NOMO-1 treated with dmso at 0.1 percent for 144 hours (cell line): Measurements from ENCODE around the gene TRIM69.
"Not testable (repeated sequence)": the region's sequence is repeated elsewhere in the genome, so short reads cannot be mapped to it uniquely, and the experiment has no call there.

ENCODE experiments used
- DNase-seq: peaks from one replicate; lab custom pipeline; 2025; ENCODE audit not compliant: unreplicated experiment; lab: John Stamatoyannopoulos, UW

The TRIM69 gene

DNA sequence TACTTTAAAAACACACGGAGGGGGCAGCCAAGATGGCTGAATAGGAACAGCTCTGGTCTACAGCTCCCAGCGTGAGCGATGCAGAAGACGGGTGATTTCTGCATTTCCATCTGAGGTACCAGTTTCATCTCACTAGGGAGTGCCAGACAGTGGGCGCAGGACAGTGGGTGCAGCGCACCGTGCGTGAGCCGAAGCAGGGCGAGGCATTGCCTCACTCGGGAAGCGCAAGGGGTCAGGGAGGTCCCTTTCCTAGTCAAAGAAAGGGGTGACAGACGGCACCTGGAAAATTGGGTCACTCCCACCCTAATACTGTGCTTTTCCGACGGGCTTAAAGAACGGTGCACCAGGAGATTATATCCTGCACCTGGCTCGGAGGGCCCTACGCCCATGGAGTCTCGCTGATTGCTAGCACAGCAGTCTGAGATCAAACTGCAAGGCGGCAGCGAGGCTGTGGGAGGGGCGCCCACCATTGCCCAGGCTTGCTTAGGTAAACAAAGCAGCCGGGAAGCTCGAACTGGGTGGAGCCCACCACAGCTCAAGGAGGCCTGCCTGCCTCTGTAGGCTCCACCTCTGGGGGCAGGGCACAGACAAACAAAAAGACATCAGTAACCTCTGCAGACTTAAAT, 3.0 kb downstream of the TRIM69 start:
- DNase-seq = not testable (repeated sequence)

GRCh38 chr15:44743454-44743853, 7.1 kb downstream of the TRIM69 start:
- not testable (repeated sequence) for DNase-seq

DNA sequence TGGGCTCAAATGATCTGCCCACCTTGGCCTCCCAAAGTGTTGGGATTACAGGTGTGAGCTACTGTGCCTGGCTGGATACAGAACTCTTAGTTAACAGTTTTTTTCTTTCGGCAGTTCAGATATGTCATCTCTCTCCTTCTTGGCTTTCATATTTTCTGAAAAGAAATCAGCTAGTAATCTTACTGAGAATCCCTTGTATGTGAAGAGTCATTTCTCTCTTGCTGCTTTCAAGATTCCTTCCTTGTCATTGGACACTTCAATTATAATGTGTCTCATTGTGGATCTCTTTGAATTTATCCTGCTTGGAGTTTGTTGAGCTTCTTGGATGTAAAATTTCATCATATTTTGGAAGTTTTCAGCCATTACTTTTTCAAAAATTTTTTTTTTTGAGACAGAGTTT, 17.0 kb downstream of the TRIM69 start:
- DNase-seq = no peak

DNA sequence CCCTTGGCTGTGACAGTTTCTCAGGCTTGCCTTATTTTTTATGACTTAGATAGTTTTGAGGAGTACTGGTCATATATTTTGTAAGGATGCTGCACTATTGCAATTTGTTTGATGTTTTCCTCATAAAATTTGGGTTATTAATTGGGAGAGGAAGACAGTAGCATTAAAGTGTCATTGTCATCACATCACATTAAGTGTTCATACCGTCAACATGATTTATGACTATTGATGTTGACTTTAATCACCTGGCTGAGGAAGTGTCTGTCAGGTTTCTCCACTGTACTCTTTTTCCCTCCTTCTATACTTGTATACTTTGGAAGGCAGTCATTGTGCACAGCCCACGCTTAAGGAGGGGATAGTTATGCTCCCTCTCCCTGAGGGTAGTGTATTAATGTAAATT, 26.9 kb downstream of the TRIM69 start:
- no peak for DNase-seq

GRCh38 chr15:44763848-44764247, 27.5 kb downstream of the TRIM69 start:
- DNase-seq = no peak

DNA sequence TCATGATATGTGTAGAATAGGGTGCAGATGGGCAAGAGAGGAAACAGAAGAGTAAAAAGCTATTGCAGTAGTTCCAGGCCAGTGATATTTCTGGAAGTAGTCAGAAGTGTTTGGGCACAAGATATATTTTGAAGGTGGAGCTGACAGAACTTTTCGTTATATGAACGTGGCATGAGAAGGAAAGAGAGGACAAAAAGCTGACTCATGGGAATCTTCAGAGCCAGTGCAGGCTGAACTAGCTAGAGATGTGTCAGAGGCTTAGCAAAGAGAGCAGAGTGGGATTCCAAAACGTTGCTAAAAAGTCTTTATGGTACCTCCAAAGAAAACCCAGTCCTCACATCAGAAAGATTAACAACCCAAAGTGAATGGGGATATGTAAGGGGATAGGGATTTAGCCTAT, 28.7 kb downstream of the TRIM69 start:
- DNase-seq = no peak

- no peak for DNase-seq
Observed at GRCh38 chr15:44769521-44769920, 33.2 kb downstream of the TRIM69 start.

- DNase-seq = not testable (repeated sequence)
Observed at GRCh38 chr15:44770715-44771114, 34.4 kb downstream of the TRIM69 start.

- DNase-seq = no peak
Observed at GRCh38 chr15:44775953-44776352, 39.6 kb downstream of the TRIM69 start.

DNA sequence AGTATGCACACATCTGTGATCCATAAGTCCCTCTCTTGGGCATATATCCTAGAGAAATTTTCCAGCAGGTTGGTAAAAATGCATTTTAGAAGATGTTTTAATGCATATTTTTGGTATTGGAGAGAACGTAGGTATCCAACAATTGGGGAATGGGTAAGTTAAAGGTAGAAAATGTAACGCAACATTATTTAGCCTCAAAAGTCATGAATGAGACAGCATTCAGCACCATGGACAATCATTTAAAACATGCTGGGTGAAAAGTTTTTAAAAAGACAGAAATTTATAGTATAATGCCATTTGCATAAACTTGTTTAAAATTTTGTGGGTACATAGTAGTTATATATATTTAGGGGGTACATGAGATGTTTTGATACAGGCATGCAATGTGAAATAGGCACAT, 43.4 kb downstream of the TRIM69 start:
- DNase-seq = no peak

DNA sequence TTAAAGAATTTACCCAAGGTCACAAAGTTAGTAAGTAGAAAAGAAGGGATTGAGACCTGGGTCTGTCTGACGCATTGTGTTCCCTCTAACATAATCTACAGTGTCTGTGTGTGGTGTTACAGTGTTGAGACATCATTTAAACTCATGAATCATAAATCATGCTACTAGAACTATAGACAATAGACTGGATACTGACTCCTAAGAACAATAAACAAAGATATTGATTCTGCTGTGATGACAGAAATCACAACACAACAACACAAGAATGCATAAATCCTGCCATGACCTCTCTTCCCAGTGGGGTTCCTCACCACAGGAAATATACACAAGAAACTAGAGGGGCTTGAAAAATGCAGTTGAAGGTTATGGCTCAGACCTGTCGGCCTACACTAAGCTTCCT, 44.3 kb downstream of the TRIM69 start:
- DNase-seq = no peak

DNA sequence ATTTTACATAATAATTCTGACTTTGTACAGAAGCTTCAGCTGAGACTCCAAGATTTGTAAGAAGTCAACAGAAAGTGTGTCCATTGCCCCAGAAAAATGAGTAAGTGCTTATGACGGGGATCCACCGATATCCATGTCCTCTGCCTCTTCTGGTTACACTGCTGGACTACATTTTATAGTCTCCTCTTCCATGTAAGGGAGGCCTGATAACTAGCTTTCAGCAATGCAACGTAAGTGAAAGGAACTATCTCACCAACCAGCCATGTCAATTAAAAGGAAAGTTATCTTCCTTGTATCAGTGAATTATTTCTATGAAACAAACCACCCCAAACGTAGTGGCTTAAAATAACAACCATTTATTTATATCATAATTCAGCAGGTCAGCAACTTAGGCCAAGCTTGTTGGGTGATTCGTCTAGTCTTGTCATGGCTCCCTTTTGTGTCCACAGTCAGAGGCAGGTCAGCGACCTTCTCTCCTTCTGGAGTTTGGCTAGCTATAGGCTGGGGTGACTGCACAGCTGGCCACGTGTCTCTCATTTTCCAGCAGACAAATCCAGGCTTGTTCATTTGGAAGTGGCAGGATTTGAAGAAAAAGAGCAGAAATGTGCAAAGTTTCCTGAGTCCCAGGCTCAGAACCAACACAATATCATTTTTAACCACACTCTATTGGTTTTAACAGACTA, 44.9 kb downstream of the TRIM69 start:
- no peak for DNase-seq

- DNase-seq = no peak
Observed at GRCh38 chr15:44782516-44782915, 46.2 kb downstream of the TRIM69 start.

- not testable (repeated sequence) for DNase-seq
Observed at GRCh38 chr15:44784918-44785274, 48.6 kb downstream of the TRIM69 start.

DNA sequence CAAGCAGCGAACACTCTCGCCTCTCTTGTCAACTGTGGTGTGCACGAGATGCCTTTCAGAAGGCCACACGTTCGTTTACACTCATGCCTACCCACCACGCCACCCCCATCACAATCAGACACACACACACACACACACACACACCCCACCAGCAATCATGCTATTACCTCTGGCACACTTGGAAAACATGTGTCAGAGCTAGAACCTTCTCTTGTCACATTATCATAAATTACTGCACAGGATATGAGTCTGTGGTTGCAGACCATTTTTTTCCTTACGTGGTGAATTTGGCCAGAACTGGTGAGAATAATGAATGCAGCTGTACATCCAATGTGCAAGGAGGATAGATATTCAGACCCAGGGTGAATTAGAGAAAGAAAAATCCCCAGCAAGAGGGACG, 52.4 kb downstream of the TRIM69 start:
- no peak for DNase-seq

GRCh38 chr15:44790215-44790614, 53.9 kb downstream of the TRIM69 start:
- no peak for DNase-seq

GRCh38 chr15:44790656-44791055, 54.3 kb downstream of the TRIM69 start:
- DNase-seq = no peak

- DNase-seq = no peak
Observed at GRCh38 chr15:44792715-44793114, 56.4 kb downstream of the TRIM69 start.

DNA sequence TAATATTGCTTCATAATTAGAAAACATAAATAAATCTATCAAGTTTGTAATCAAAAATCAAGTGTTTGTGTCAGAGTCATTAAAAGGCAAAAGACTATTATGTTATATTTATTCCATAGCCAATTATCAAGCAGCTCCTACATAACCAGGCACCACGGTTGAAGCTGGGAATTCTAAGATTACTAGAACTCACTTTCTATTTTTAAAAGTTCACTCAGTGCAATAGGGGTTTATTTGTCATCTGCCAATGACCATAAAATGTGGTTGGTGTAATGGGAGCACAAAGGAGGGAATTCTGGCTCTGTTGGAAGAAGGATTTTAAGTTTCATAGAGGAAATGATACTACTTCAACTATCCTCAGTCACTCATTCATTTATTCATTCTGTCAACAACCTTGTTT, 57.7 kb downstream of the TRIM69 start:
- no peak for DNase-seq

DNA sequence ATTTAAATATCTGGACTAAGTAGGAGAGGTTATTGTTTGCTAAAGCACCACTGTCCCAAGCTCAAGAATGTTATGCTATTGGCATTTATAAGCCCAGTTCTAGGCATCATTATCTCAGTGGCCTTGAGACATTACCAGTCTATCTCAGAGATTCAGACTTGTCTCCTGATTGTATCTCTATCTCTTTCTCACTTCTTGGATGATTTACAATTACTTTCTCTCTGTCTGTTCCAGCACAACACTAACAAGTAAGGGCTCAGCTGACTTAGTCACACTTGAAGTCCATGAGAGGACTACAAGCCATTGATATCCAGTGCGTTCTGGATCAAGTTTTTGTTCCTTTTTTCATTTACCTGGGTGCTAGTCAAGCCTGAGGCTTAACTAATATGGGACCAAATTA, 60.2 kb downstream of the TRIM69 start:
- no peak for DNase-seq

DNA sequence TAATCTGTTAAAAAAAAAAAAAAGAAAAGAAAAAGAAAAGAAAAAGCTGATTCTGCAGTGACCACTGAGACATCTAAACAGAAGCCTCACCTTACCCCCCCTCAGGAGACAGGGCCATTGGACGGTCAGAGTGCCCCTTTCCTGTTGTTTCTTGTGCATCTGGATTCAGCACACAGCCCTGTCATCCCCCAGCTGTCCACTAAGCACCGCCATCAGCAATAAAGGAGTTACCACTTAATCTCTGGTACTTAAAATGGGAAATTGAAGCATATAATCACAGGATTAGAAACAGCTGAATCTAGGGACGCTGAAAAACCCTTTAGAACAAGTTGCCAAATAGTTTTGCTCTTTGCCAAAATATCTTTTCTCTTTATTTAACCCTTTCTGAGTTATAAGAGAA, 62.5 kb downstream of the TRIM69 start:
- no peak for DNase-seq

GRCh38 chr15:44801364-44801763, 65.0 kb downstream of the TRIM69 start:
- no peak for DNase-seq

DNA sequence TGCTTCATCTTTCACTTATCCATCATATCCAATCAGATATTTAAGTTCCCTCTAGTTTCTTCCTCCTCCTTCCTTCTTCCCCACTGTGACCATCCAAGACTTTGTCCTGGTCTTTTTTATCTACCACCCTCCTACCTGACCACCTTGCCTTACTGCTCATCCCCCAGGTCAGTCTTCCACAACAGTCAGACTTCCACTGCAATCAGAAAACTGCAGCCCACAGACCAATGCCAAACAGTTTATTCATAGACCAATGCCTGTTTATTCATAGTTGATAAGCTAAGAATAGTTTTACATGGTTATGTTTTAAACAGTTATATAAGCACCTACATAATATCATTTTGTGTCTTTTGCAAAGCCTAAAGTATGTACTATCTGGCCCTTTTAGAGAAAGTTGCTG, 65.5 kb downstream of the TRIM69 start:
- no peak for DNase-seq
